IMR-90 (cell line): ENCODE data around the gene ABCG8. TPM values are rescaled to one million over a fixed set of nuclear protein-coding genes. Genes with fewer than 3 reads are reported as not detected.

ENCODE experiments used
- ATAC-seq: fragments of 200-7000 bp; cut with Tn5 transposase; 2 replicates; pipeline ENCODE4 v1.9.1; 2020; ENCODE audit warnings: low read depth, mild to moderate bottlenecking, moderate library complexity
- BruUV-seq: library from RNA; stranded (reverse); fragments of 400-500 nt; replicated peaks from 2 replicates; lab custom pipeline; 2021; lab: Mats Ljungman, UMichigan
- CTCF ChIA-PET: fragments of 300-600 bp; formaldehyde crosslinking; extraction: SDS; loops from one replicate; lab custom pipeline; 2021; ENCODE audit warnings: antibody characterized with exemption; lab: Yijun Ruan, JAX
- POLR2A ChIA-PET: fragments of 300-600 bp; sonication (Branson Sonifier 250); formaldehyde crosslinking; loops from one replicate; lab custom pipeline; 2022; ENCODE audit warnings: antibody characterized with exemption; ENCODE audit not compliant: unreplicated experiment; lab: Charles Lee
- DNase-seq: peaks from one replicate; pipeline ENCODE4 v3.0.0; 2013
- H2AFZ ChIP-seq: replicated peaks from 2 replicates; pipeline ENCODE3; 2013; ENCODE audit warnings: low read length, mild to moderate bottlenecking; ENCODE audit not compliant: poor library complexity
- H2AK5ac ChIP-seq: 2 replicates; pipeline ENCODE4 v1.6.1; 2013; ENCODE audit warnings: low read depth, low read length, inconsistent platforms
- H2AK9ac ChIP-seq: replicated peaks from 2 replicates; pipeline ENCODE3; 2013; ENCODE audit warnings: mild to moderate bottlenecking, low read depth, low read length, moderate library complexity; ENCODE audit not compliant: poor library complexity
- H2BK120ac ChIP-seq: 2 replicates; pipeline ENCODE4 v1.6.1; 2013; ENCODE audit warnings: low read depth, low read length, inconsistent platforms
- H2BK15ac ChIP-seq: 3 replicates; pipeline ENCODE4 v1.6.1; 2013; ENCODE audit warnings: low read depth, low read length, inconsistent platforms
- H2BK20ac ChIP-seq: 2 replicates; pipeline ENCODE4 v1.6.1; 2013; ENCODE audit warnings: low read depth, mild to moderate bottlenecking, inconsistent platforms, low read length, moderate library complexity
- H2BK5ac ChIP-seq: 2 replicates; pipeline ENCODE4 v1.6.1; 2013; ENCODE audit warnings: mild to moderate bottlenecking, low read depth, low read length, inconsistent platforms; ENCODE audit not compliant: poor library complexity, severe bottlenecking
- H3K14ac ChIP-seq: replicated peaks from 2 replicates; pipeline ENCODE4 v1.6.1; 2013; ENCODE audit warnings: low read depth, low read length, inconsistent platforms
- H3K18ac ChIP-seq: 2 replicates; pipeline ENCODE4 v1.6.1; 2013; ENCODE audit warnings: low read depth, low read length, control low read depth
- H3K23ac ChIP-seq: 2 replicates; pipeline ENCODE4 v1.6.1; 2013; ENCODE audit warnings: low read depth, low read length, inconsistent platforms
- H3K27ac ChIP-seq: 2 replicates; pipeline ENCODE4 v1.5.1; 2013; ENCODE audit warnings: mild to moderate bottlenecking, control low read depth, low read length; ENCODE audit not compliant: insufficient read depth
- H3K27me3 ChIP-seq: 2 replicates; pipeline ENCODE4 v1.6.1; 2013; ENCODE audit warnings: low read length; ENCODE audit not compliant: control insufficient read depth, insufficient read depth
- H3K36me3 ChIP-seq: 2 replicates; pipeline ENCODE4 v1.6.1; 2013; ENCODE audit warnings: low read length, mixed read lengths; ENCODE audit not compliant: control insufficient read depth, insufficient read depth
- H3K4ac ChIP-seq: 2 replicates; pipeline ENCODE4 v1.6.1; 2013; ENCODE audit warnings: low read depth, low read length, inconsistent platforms
- H3K4me1 ChIP-seq: 2 replicates; pipeline ENCODE4 v1.6.1; 2013; ENCODE audit warnings: low read length, mixed read lengths; ENCODE audit not compliant: control insufficient read depth, insufficient read depth
- H3K4me2 ChIP-seq: 2 replicates; pipeline ENCODE4 v1.6.1; 2013; ENCODE audit warnings: low read depth, mild to moderate bottlenecking, control low read depth, low read length, moderate library complexity
- H3K4me3 ChIP-seq: 2 replicates; pipeline ENCODE4 v1.5.1; 2013; ENCODE audit warnings: low read depth, mild to moderate bottlenecking, control low read depth, low read length, moderate library complexity; ENCODE audit not compliant: insufficient read depth
- H3K56ac ChIP-seq: 2 replicates; pipeline ENCODE4 v1.6.1; 2013; ENCODE audit warnings: low read length, inconsistent platforms; ENCODE audit not compliant: insufficient read depth; ENCODE audit errors: extremely low read depth
- H3K79me1 ChIP-seq, 2 experiments: 2 replicates each; pipeline ENCODE4 v1.6.1; 2013; ENCODE audit warnings: low read length in 2 of 2, inconsistent platforms in 1 of 2, low read depth in 1 of 2
- H3K9ac ChIP-seq: 2 replicates; pipeline ENCODE4 v1.6.1; 2013; ENCODE audit warnings: low read depth, low read length, control low read depth
- H3K9me1 ChIP-seq: 2 replicates; pipeline ENCODE4 v1.6.1; 2013; ENCODE audit warnings: low read length, inconsistent platforms; ENCODE audit not compliant: insufficient read depth
- H3K9me3 ChIP-seq: 2 replicates; pipeline ENCODE4 v1.6.1; 2013; ENCODE audit warnings: low read length; ENCODE audit not compliant: control insufficient read depth, insufficient read depth
- H4K20me1 ChIP-seq: 2 replicates; pipeline ENCODE4 v1.6.1; 2013; ENCODE audit warnings: low read length, inconsistent platforms; ENCODE audit not compliant: insufficient read depth
- H4K5ac ChIP-seq: 2 replicates; pipeline ENCODE4 v1.6.1; 2013; ENCODE audit warnings: mild to moderate bottlenecking, low read depth, low read length, control low read depth
- H4K8ac ChIP-seq, 2 experiments: 2 replicates each; pipeline ENCODE4 v1.6.1; 2013; ENCODE audit warnings: low read depth in 2 of 2, low read length in 2 of 2, control low read depth in 1 of 2, inconsistent platforms in 1 of 2
- H4K91ac ChIP-seq: 2 replicates; pipeline ENCODE4 v1.6.1; 2013; ENCODE audit warnings: low read depth, low read length, inconsistent platforms; ENCODE audit not compliant: insufficient read depth
- BHLHE40 ChIP-seq: fragments of 150-350 bp; IDR thresholded peaks from 2 replicates; pipeline ENCODE4 v1.6.1; 2016; ENCODE audit warnings: mild to moderate bottlenecking, low read depth, low read length
- CHD1 ChIP-seq: IDR thresholded peaks from 2 replicates; pipeline ENCODE4 v1.6.1; 2012; ENCODE audit warnings: low read depth, low read length, improper control_type of control experiment
- MXI1 ChIP-seq: IDR thresholded peaks from 2 replicates; pipeline ENCODE4 v1.6.1; 2012; ENCODE audit warnings: low read depth, mild to moderate bottlenecking, low read length, moderate library complexity, borderline replicate concordance
- POLR2A ChIP-seq: IDR thresholded peaks from 2 replicates; pipeline ENCODE4 v1.6.1; 2012; ENCODE audit warnings: mild to moderate bottlenecking, low read depth, low read length
- RAD21 ChIP-seq: IDR thresholded peaks from 2 replicates; pipeline ENCODE4 v1.6.1; 2012; ENCODE audit warnings: low read length, improper control_type of control experiment
- RCOR1 ChIP-seq: IDR thresholded peaks from 2 replicates; pipeline ENCODE4 v1.6.1; 2012; ENCODE audit warnings: mild to moderate bottlenecking, low read length, improper control_type of control experiment; ENCODE audit not compliant: insufficient replicate concordance
- WGBS, 2 experiments: methylation state at CpG; one replicate each; pipeline versions ENCODE4 v1.1.5 to v1.1.7; 2013; ENCODE audit warnings: missing lambda C conversion rate in 2 of 2; ENCODE audit not compliant: insufficient read length in 1 of 2; ENCODE audit errors: extremely low coverage in 2 of 2; 5-methylcytosine and 5-hydroxymethylcytosine counted together
- dilution Hi-C: fragments of 300-500 bp; cut with HindIII; formaldehyde crosslinking; loops from one replicate; pipeline ENCODE4 v1.14.3; 2018; ENCODE audit warnings: low sequenced_read_pairs; ENCODE audit not compliant: unreplicated experiment
- in situ Hi-C: fragments of 300-500 bp; cut with MboI; formaldehyde crosslinking; loops from 3 replicates; pipeline ENCODE4 v1.14.3; 2019; ENCODE audit warnings: low sequenced_read_pairs, inconsistent platforms, mixed read lengths
- intact Hi-C: fragments of 100-400 bp; cut with micrococcal nuclease; formaldehyde crosslinking; loops from 2 replicates; pipeline ENCODE4 v1.10.0; 2022
- polyA plus RNA-seq, 3 experiments: library from polyadenylated mRNA; depleted of rRNA; stranded (reverse); fragments of >200 nt; gene quantifications; 2 replicates each; pipeline ENCODE4 v1.2.3, GENCODE V29; 2012; ENCODE audit warnings: low replicate concordance in 1 of 3
- total RNA-seq: library from RNA; depleted of rRNA; stranded (reverse); fragments of >200 nt; gene quantifications from 2 replicates; pipeline ENCODE4 v1.2.3, GENCODE V29; 2012
- TF ChIP-seq, protein P1 (sequence below): fragments of 150-350 bp; IDR thresholded peaks from 2 replicates; pipeline ENCODE4 v1.6.1; 2016; ENCODE audit warnings: low read depth, mild to moderate bottlenecking, low read length, moderate library complexity, borderline replicate concordance

ABCG8 gene
- total and polyA plus RNA-seq, 2 of the 4 experiments (the other 2 are of a cell fraction) = not detected

DNA sequence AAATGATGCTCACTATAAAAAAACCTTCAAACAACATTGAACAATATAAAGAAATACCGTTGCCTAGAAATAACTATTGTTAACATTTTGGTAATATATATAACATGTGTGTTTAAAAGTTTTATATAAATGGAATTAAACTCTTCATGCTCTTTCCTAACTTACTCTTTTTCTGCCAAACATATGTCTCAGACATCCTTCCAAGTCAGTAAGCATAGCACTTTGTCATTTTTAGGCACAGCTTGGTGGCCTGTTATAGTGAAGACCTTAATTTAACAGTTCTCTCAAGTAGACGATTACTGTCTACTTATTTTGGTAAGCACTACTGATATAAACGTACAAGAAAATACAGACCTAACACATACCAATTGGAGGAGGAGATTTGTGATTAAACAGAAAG is 24.1 kb upstream of the ABCG8 start:
- ATAC-seq = no peak
- Histone ChIP-seq H3K79me1 (no peaks in the 10 kb centered on the region), H3K4ac (no peak overlapping the region), H3K4me3 (no peak overlapping the region), H4K5ac (no peak overlapping the region), H2BK15ac (no peak overlapping the region), H3K4me2 (no peak overlapping the region), H2BK20ac (no peak overlapping the region), H3K9ac (no peak overlapping the region), H3K56ac (no peak overlapping the region), H3K14ac (no peak overlapping the region), H3K9me3 (no peaks in the 10 kb centered on the region), H2BK5ac (no peak overlapping the region), H3K36me3 (no peaks in the 10 kb centered on the region), H3K23ac (no peak overlapping the region), H2BK120ac (no peak overlapping the region), H3K18ac (no peak overlapping the region), H4K91ac (no peak overlapping the region), H3K9me1 (no peaks in the 10 kb centered on the region), H2AFZ (no peak overlapping the region), H3K4me1 (no peaks in the 10 kb centered on the region), H3K27ac (no peak overlapping the region), H3K27me3 (no peaks in the 10 kb centered on the region), H4K8ac (no peak overlapping the region), H2AK5ac (no peak overlapping the region), H2AK9ac (no peak overlapping the region), H4K20me1 (no peaks in the 10 kb centered on the region)
- ChIA-PET POLR2A (no interaction called here), CTCF (no interaction called here)
- BruUV-seq = no TSS peak
- in situ Hi-C loops (no loop called here), dilution Hi-C loops (no loop called here), intact Hi-C loops (no loop called here)
- TF ChIP-seq, protein P1, sequence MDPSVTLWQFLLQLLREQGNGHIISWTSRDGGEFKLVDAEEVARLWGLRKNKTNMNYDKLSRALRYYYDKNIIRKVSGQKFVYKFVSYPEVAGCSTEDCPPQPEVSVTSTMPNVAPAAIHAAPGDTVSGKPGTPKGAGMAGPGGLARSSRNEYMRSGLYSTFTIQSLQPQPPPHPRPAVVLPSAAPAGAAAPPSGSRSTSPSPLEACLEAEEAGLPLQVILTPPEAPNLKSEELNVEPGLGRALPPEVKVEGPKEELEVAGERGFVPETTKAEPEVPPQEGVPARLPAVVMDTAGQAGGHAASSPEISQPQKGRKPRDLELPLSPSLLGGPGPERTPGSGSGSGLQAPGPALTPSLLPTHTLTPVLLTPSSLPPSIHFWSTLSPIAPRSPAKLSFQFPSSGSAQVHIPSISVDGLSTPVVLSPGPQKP = no peak
- TF ChIP-seq BHLHE40 (no peak), MXI1 (no peak), RCOR1 (no peak), CHD1 (no peak), RAD21 (no peak), POLR2A (no peak)
- WGBS, 2 experiments = no CpG with 5 or more reads among the region's 3 CpGs
- DNase-seq = no peak
